Gastrocnemius medialis (tissue), 4 donors: Measurements from ENCODE around the gene IKZF2.

Source experiments
- CTCF ChIP-seq, 5 experiments: fragments of 450-650 bp in 3 of 5; fragments of 200-600 bp in 2 of 5; sonication (generic) in 2 of 5; IDR thresholded peaks in 4 of 5; conservative IDR thresholded peaks in 1 of 5; 1 replicate in 4 of 5; 2 replicates in 1 of 5; pipeline ENCODE4 v1.5.1; 2016 to 2019; ENCODE audit warnings: antibody characterized with exemption in 5 of 5, mild to moderate bottlenecking in 3 of 5, moderate library complexity in 3 of 5
- POLR2A ChIP-seq, 2 donors: fragments of 450-650 bp; IDR thresholded peaks; one replicate each; pipeline ENCODE4 v1.6.1; 2017; ENCODE audit warnings: antibody characterized with exemption in 2 of 2, mild to moderate bottlenecking in 2 of 2, moderate library complexity in 2 of 2

GRCh38 chr2:213017404-213017803 is 134.0 kb downstream of the IKZF2 start:
- no peak for TF ChIP-seq CTCF (IDR thresholded peaks at IDR 0.05 in 4 of 5, conservative IDR thresholded peaks at IDR 0.05 in 1 of 5)
- no peak for TF ChIP-seq POLR2A (IDR thresholded peaks at IDR 0.05)
